OCI-LY7 (cell line): Measurements from ENCODE around the gene BBOF1.

Experiments used
- CTCF ChIP-seq: fragments of 200-600 bp; sonication (generic); conservative IDR thresholded peaks from 2 replicates; pipeline ENCODE4 v1.5.1; 2014; ENCODE audit warnings: mild to moderate bottlenecking, antibody characterized with exemption, low read length, moderate library complexity, mixed read lengths
- EZH2phosphoT487 ChIP-seq: fragments of 200-600 bp; sonication (generic); IDR thresholded peaks from 2 replicates; pipeline ENCODE4 v1.6.1; 2018; ENCODE audit warnings: low read depth, borderline replicate concordance, mild to moderate bottlenecking, mixed run types, antibody characterized with exemption, low read length, moderate library complexity, mixed read lengths

- TF ChIP-seq CTCF, result no peak
- TF ChIP-seq EZH2phosphoT487, result no peak
Measured at GRCh38 chr14:74049876-74050495, 30.8 kb downstream of the BBOF1 start.
